Common myeloid progenitor, CD34-positive (primary cell): ENCODE measurements around the gene RBM38.

ENCODE experiments used
- CTCF ChIA-PET: fragments of 350-600 bp; sonication (Branson Sonifier 250); formaldehyde crosslinking; loops from one replicate; lab custom pipeline; 2021; ENCODE audit warnings: antibody characterized with exemption; lab: Charles Lee
- POLR2A ChIA-PET: fragments of 350-600 bp; sonication (Branson Sonifier 250); formaldehyde crosslinking; loops from one replicate; lab custom pipeline; 2021; ENCODE audit warnings: antibody characterized with exemption; lab: Charles Lee
- DNase-seq, 3 donors: peaks; one replicate each; pipeline versions ENCODE4 v3.0.0 to v3.0.0-alpha.2; 2013
- H3K27ac ChIP-seq, 2 experiments: 1 replicate in 1 of 2; 2 replicates in 1 of 2; pipeline ENCODE4 v1.7.0; 2013; ENCODE audit warnings: inconsistent platforms in 2 of 2, low read length in 2 of 2, mild to moderate bottlenecking in 2 of 2, low read depth in 1 of 2, moderate library complexity in 1 of 2; ENCODE audit not compliant: severe bottlenecking in 2 of 2, insufficient read depth in 1 of 2, poor library complexity in 1 of 2
- H3K27me3 ChIP-seq, 5 experiments: replicated peaks in 2 of 5; 1 replicate in 3 of 5; 2 replicates in 2 of 5; pipeline versions ENCODE4 v1.6.1 to v1.7.0; 2013; ENCODE audit warnings: low read length in 4 of 5, mild to moderate bottlenecking in 2 of 5, moderate library complexity in 2 of 5, inconsistent platforms in 1 of 5; ENCODE audit not compliant: insufficient read depth in 5 of 5, control insufficient read depth in 4 of 5
- H3K36me3 ChIP-seq, 4 experiments: 1 replicate in 2 of 4; 2 replicates in 2 of 4; pipeline versions ENCODE4 v1.6.1 to v1.7.0; 2013; ENCODE audit warnings: low read length in 3 of 4, control low read depth in 1 of 4, mild to moderate bottlenecking in 1 of 4; ENCODE audit not compliant: control insufficient read depth in 4 of 4, insufficient read depth in 4 of 4
- H3K4me1 ChIP-seq, 4 experiments: 1 replicate in 3 of 4; 2 replicates in 1 of 4; pipeline versions ENCODE4 v1.6.1 to v1.7.1; 2013; ENCODE audit warnings: low read length in 3 of 4, mild to moderate bottlenecking in 3 of 4, control low read depth in 1 of 4, inconsistent platforms in 1 of 4, moderate library complexity in 1 of 4; ENCODE audit not compliant: control insufficient read depth in 4 of 4, insufficient read depth in 4 of 4; ENCODE audit errors: control extremely low read depth in 1 of 4
- H3K4me3 ChIP-seq, 7 experiments: 1 replicate in 4 of 7; 2 replicates in 3 of 7; pipeline versions ENCODE4 v1.5.1 to v1.7.0; 2013; ENCODE audit warnings: mild to moderate bottlenecking in 7 of 7, low read length in 6 of 7, moderate library complexity in 6 of 7, inconsistent platforms in 2 of 7, low read depth in 2 of 7, control low read depth in 1 of 7; ENCODE audit not compliant: insufficient read depth in 4 of 7, control insufficient read depth in 1 of 7; ENCODE audit errors: extremely low read depth in 1 of 7
- H3K9me3 ChIP-seq, 5 experiments: 1 replicate in 4 of 5; 2 replicates in 1 of 5; pipeline versions ENCODE4 v1.6.1 to v1.7.1; 2013; ENCODE audit warnings: low read length in 4 of 5, mild to moderate bottlenecking in 2 of 5, inconsistent platforms in 1 of 5, low read depth in 1 of 5, moderate library complexity in 1 of 5; ENCODE audit not compliant: control insufficient read depth in 4 of 5, insufficient read depth in 2 of 5; ENCODE audit errors: control extremely low read depth in 1 of 5
- WGBS: methylation state at CpG from one replicate; pipeline ENCODE4 v1.1.5; 2013; ENCODE audit not compliant: insufficient coverage; 5-methylcytosine and 5-hydroxymethylcytosine counted together

The RBM38 gene

GRCh38 chr20:57425150-57426013 is 34.2 kb downstream of the RBM38 start:
- ChIA-PET CTCF (interaction anchor here (0.7 to 1.9 kb wide), 3 partner anchors 17 to 51 kb away, joined by 4 to 5 read pairs (median 4); no protein-coding TSS in a partner anchor), POLR2A (no interaction called here)
- H3K27me3 ChIP-seq: no peaks in the 10 kb centered on the region
- WGBS: 86% methylated on average over 10 of the region's 17 CpGs
- peaks cover 0 to 3% (median 0%) of the 10 kb centered on the region in 5 experiments for H3K9me3 ChIP-seq
- no peak overlapping the region for H3K27ac ChIP-seq
- no peak overlapping the region for H3K4me3 ChIP-seq
- peaks cover 0 to 9% (median 1%) of the 10 kb centered on the region in 4 experiments for H3K4me1 ChIP-seq
- no peak for DNase-seq
- no peaks in the 10 kb centered on the region for H3K36me3 ChIP-seq

- H3K27ac ChIP-seq: no peak overlapping the region
- no peaks in the 10 kb centered on the region for H3K27me3 ChIP-seq
- DNase-seq: no peak
- no peaks in the 10 kb centered on the region for H3K36me3 ChIP-seq
- WGBS: 100% methylated on average over 11 of the region's 13 CpGs
- no peak overlapping the region for H3K4me3 ChIP-seq
- peaks cover 0 to 3% (median 0%) of the 10 kb centered on the region in 5 experiments for H3K9me3 ChIP-seq
- CTCF ChIA-PET: interaction anchor here (1.4 to 1.9 kb wide), 2 partner anchors 47 to 50 kb away, joined by 4 to 5 read pairs; no protein-coding TSS in a partner anchor
- POLR2A ChIA-PET: no interaction called here
- H3K4me1 ChIP-seq: peaks cover 0 to 10% (median 2%) of the 10 kb centered on the region in 4 experiments
Measured at GRCh38 chr20:57426271-57426689, 35.1 kb downstream of the RBM38 start.

GRCh38 chr20:57426831-57427230 is 35.6 kb downstream of the RBM38 start:
- whole genome bisulfite sequencing: 95% methylated on average over 3 of the region's 7 CpGs
- POLR2A ChIA-PET: no interaction called here
- no peaks in the 10 kb centered on the region for H3K27me3 ChIP-seq

GRCh38 chr20:57428324-57429158 is 37.3 kb downstream of the RBM38 start:
- no peak overlapping the region for H3K4me3 ChIP-seq
- no peak overlapping the region for H3K27ac ChIP-seq
- ChIA-PET CTCF (interaction anchor here (0.8 to 3.1 kb wide), 10 partner anchors 8 to 69 kb away, joined by 3 to 11 read pairs (median 3); no protein-coding TSS in a partner anchor), POLR2A (no interaction called here)
- H3K9me3 ChIP-seq: no peaks in the 10 kb centered on the region
- no peaks in the 10 kb centered on the region for H3K27me3 ChIP-seq
- H3K36me3 ChIP-seq: no peaks in the 10 kb centered on the region
- no peak for DNase-seq
- WGBS: 92% methylated on average over 17 of the region's 21 CpGs
- peaks cover 9 to 30% (median 15%) of the 10 kb centered on the region in 4 experiments for H3K4me1 ChIP-seq

More at GRCh38 chr20:57426831-57427230, 35.6 kb downstream of the RBM38 start:
- H3K9me3 ChIP-seq: peaks cover 0 to 3% (median 0%) of the 10 kb centered on the region in 5 experiments
- CTCF ChIA-PET: interaction anchor here (1.1 to 3.1 kb wide), 2 partner anchors 8 to 69 kb away, joined by 3 to 11 read pairs; no protein-coding TSS in a partner anchor
- H3K27ac ChIP-seq: no peak overlapping the region
- no peaks in the 10 kb centered on the region for H3K36me3 ChIP-seq
- no peak for DNase-seq
- peaks cover 0 to 14% (median 3%) of the 10 kb centered on the region in 4 experiments for H3K4me1 ChIP-seq
- H3K4me3 ChIP-seq: no peak overlapping the region

- Histone ChIP-seq H3K36me3 (no peaks in the 10 kb centered on the region), H3K27me3 (no peaks in the 10 kb centered on the region), H3K4me3 (no peak overlapping the region), H3K27ac (no peak overlapping the region), H3K9me3 (no peaks in the 10 kb centered on the region), H3K4me1 (peaks cover 9 to 35% (median 21%) of the 10 kb centered on the region in 4 experiments)
- POLR2A ChIA-PET: no interaction called here
- 95% methylated on average over 9 of the region's 11 CpGs for WGBS
- no peak for DNase-seq
- CTCF ChIA-PET: interaction anchor here (0.8 to 3.1 kb wide), 8 partner anchors 9 to 67 kb away, joined by 3 to 11 read pairs (median 4); no protein-coding TSS in a partner anchor
Measured at GRCh38 chr20:57429159-57429496, 37.9 kb downstream of the RBM38 start.

- H3K36me3 ChIP-seq: no peaks in the 10 kb centered on the region
- POLR2A ChIA-PET: no interaction called here
- no peak overlapping the region for H3K27ac ChIP-seq
- CTCF ChIA-PET: interaction anchor here (0.8 to 3.1 kb wide), 8 partner anchors 10 to 66 kb away, joined by 3 to 11 read pairs (median 5); no protein-coding TSS in a partner anchor
- peak in 1 of 3 donors; percentile 48 for DNase-seq
- 97% methylated on average over 6 of the region's 7 CpGs for WGBS
- H3K4me1 ChIP-seq: peaks cover 9 to 35% (median 26%) of the 10 kb centered on the region in 4 experiments
- H3K4me3 ChIP-seq: no peak overlapping the region
- no peaks in the 10 kb centered on the region for H3K27me3 ChIP-seq
- no peaks in the 10 kb centered on the region for H3K9me3 ChIP-seq
Measured at GRCh38 chr20:57429580-57430200, 38.5 kb downstream of the RBM38 start.
